NCI-H748 (cell line): ENCODE measurements around the gene RNF157.

Source experiments
- DNase-seq: peaks from one replicate; lab custom pipeline; 2025; ENCODE audit not compliant: unreplicated experiment; lab: John Stamatoyannopoulos, UW

The RNF157 gene

DNA sequence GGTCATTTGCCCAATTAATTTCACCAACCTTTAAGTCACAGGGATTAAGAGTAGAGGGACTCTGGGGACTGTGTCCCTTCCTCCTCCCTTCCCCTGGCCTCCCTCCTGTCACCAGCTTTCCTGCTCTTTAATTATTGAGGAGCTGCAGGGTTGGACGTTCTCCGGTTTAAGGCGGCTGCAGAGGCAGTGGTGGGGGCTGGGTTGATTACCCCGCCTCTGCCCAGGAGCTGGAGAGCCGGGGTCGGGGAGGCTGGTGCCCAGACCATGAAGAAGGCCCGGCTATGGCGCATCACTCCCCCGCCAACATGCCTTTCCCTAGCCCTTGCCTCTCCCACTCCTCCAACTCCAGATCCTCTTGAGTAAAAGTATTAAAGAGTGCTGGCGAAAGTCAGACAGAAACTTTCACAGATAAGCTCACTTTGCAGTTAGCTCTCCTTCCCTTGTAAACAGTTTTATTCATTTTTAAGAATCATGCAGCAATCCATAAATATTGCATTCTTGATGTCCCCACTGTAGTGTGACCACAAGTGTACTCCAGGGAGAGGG is 98.2 kb downstream of the RNF157 start:
- DNase-seq = no peak

DNA sequence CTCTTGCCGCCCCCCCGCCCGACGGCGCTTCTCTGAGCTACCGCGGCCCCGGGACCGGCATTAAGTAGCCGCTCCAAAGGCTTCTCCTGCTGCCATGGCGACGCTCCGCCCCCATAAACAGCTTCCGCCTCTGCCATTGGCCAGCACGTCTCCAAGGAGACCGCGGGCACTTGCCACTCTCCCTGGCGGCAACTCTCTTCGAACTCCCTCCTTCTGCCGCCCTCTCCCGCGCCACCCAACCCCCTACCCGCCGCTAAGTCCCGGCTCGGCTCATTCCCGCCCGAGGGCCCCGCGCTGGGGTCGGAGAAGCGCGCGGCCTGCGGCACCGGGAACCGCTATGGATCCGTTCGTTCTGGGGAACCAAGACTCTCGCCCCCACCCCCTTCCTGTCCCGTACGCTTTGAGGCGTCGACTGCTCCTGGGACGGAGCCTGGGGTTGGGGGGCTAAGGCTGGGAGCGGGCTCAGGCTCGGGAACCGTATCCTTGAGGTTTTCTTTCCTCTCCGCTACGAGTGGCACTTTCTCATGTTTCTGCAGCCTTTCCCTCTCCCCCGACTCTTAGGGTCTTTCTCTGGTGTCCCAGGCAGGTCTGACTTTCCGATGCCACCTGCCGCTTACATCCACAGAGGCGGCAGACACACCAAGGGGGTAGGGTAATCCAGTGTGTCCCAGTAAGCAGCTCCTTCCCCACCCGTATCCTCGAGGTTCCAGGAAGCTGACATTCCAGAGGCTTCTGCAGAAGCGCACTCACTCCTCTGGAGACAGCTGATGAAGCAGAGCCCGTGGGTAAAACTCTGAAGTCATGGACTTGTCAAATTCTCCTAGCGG is 98.9 kb downstream of the RNF157 start, which contains the start of gene FOXJ1:
FOXJ1 (minus strand) TSS at position 34 of the 827 bp plus-strand sequence. CDS start 850 bp downstream, outside the sequence.
- DNase-seq = peak; percentile 94

DNA sequence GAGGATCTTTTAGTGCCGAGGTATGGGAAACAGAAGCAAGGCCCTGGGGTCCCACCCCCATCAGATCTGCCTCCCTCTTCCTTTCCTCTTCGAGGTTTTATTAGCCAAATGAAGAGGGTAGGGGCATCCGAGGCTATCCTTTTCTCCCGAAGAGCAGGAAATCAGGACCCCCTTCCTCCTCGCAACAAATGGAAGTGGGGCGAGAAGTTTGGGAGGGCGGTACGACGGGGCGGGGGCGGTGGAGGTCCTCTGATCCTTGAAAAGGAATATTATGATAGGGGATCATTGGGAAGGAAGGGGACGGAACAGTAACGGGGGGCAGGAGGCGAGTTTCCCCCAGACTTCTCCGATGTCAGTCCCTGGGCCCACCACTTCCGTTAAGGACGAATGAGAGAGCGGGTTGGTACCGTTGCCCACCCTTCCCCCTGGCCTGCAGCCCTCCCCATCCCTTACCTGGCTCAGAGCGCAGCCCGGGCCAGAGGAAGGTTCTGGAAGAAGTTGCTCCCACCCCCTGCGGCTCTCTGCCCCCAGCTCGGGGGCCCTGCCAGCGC is 99.6 kb downstream of the RNF157 start:
- no peak for DNase-seq

DNA sequence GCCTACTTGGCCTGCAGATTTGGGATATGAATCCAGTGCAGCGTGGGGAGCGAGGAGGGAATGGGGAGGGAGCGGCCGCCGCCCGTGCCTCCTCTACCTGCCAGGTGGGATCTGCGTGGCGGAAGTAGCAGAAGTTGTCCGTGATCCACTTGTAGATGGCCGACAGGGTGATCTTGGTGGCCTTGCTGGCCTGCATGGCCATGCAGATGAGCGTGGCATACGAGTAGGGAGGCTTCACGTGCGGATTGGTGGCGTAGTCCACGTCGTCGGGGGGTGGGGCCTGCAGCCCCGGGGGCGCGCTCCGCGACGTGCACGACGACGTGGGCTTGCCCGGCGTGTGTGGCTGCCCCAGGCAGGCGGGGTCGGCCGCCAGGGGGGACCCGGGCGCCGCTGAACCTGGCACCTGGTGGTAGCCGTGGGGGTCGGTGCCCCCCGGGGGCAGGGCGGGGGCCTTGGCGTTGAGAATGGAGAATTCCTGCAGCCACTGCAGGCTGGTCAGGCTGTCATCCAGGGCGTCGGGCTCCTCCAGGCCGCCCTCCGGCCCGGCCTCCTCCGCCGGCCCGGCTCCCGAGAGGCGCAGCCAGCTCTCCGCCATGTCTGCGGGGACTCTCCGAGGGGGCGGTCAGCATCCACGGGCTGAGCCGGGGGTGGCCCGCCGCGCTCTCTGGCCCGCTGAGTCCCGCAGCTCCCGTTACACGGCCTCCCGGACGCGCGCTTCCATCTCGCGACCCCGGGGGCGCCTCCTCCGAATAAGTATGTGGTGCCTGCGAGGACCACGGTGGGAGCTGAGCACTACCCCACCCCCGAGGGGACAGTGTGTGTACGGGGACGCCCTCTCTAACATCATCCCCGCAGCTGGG is 100.3 kb downstream of the RNF157 start:
- no peak for DNase-seq

DNA sequence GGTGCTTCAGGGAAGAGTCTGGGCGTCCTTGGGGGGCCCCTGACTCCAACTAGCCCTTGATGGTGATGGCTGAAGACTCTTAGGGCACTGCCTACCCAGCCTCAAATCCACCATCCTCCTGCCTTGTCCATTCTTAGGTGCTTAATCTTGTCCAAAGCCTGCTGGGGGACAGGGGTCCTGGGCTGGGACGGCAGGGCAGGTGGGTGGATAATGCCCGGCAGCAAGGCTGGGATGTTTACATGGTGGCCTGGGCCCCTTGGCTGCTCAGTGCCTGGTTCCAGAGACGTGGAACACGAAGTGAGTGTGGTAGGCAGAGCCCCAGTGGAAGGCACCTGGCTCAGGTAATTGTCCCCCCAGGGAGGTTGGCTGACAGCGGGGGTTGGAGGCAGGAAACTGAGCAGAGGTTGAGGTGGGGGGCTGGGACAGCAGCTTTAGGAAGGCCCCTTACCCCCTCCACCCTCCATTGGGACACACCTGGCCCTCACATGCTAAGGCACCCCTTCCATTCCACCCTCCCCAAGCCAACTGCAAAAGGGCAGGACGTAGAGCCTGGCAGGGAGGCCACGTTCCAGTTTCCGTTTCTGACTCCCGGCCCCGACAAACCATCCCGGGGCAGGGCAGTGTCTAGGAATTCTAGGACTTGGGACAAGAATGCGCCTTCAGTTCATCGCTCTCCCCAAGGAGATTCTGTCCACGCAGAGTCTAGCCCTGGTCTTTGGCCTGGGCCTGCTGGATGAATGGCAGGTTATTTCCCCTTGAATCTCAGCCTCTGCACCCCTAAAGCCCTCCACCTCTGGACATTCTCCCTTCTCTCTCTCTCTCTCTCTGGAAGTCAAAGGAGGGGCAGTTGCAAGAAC is 101.2 kb downstream of the RNF157 start:
- no peak for DNase-seq

DNA sequence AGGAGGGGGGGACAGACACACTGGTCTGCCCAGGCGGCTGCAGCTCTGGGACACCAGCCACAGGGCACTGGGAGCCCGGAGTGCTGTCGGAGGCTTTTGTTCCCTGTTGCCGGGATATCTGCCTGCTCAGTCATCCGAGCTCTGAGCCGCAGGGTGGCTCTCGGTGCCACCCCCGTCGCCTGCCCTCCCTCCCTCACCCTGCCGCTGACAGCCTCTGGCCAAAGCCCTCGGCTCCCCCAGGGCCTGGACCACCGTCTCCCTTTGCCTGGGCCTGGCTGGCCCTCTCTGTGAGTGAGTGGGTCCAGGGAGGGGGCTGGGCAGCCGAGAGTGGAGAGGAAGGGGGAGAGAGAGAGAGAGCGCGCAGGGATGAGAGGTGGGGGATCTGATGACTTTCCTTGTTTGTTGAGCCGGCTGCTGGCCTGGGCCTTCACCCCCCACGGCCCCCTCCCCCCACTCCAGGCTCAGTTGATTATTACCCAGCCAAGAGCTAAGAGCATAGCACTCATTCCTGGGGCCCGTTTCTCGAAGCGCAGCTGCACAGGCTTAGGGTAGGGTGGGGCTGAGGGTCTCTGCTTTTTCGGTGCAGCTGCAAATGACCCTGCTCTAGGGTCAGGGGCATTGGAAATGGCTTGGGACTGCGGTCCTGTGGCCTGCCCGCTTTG is 101.9 kb downstream of the RNF157 start:
- DNase-seq = peak; percentile 17

DNA sequence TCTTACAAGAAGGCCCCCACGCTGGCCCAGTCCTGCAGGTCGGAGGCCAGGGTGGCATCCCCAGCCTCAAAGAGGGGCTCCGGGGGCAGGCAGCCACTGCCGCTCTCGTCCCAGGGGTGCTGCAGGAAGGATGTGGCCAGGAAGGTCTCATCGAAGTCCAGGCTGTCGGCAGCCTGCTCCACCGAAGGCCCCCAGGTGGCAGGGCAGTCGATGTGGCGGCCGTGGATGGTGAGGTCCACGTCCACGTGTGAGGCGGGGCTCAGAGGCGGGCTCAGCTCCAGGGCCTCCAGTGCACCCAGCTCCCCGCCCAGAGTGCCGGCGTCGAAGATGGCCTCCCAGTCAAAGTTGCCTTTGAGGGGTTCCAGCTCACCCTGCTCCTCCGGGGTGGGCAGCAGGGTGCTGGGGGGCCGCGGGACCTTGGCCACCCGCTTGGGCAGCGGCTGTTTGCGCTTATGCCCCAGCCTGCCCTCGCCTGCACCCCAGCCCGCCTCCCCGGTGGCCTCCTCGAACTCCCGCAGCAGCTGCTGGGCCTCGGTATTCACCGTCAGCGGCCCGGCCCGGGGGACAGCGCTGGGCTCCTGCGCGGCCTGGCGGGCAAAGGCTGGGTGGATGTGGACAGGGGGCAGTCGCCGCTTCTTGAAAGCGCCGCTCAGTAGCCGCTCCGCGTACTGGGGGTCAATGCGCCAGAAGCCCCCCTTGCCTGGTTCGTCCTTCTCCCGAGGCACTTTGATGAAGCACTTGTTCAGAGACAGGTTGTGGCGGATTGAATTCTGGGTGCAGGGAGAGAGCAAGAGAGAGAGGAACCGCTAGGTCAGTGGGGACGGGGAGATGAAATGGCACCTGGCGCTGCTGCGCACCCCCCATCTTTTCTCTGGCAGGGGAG is 102.7 kb downstream of the RNF157 start:
- DNase-seq = no peak

DNA sequence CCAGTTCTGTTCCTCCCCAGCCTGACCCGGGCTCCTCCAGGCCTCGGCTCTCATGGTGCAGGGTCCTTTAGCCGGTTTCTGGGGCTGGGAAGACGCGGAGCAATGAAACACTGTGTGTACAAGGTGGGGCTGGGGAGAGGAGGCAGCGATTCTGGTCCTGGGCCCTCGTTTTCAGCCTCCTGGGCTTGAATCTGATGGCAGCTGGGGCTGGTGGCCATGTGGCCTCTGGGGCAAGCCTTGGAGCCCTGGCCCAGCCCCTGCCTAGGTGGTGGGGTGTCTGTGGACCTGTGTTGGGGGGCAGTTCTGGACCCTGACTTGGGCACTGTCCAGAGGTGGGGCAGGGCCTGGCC is 103.3 kb downstream of the RNF157 start:
- no peak for DNase-seq

DNA sequence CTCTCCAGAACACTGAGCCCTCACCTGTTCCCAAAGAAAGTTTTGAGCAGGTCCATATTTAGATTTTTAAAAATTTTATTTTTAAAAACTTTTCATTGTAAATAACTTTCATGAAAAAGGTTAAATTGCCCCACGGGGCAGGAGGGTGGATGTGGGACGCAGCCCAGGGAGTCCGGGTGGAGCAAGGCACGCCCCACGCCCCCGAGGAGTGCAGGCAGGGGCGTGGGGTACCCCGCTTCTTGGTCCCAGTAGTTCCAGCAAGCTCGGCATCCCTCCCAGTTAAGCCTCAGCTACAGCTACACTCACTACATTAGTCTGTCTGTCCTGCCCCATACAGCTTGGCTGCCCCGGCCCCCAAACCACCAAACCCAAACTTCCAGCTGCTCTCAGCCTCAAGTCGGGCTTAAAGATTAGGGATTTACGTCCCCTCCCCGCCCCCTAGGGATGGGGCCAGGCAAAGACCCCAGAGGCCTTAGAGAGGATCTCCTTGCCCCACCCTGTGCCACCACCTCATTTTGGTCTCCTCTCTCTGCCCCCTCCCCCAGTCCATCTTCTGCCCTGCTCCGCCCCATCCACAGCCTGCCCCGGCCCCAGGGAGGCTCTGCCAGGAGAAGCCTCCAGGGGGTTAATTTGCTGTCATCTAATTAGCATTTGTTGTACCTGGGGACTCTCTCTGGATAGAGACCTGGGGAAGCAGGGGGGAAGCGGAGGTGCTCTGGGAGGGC is 103.9 kb downstream of the RNF157 start:
- no peak for DNase-seq

DNA sequence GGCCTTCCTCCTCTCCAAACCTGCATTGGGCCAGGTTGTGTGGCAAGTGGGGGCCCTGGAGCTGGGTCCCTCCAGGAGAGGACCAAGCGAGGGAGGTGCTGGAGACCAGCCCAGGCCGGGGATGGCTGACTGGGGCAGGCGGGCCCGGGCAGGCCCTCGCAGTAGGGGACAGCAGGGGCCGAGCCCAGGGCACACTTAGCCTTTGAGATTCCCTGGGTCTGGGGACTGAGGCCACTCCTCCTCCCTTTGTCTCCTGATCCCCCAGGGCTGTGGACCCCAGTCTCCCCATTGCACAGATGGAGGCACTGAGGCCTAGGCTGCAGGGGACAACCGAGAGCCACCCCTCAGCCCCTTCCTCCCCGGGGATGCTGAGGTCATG is 104.5 kb downstream of the RNF157 start:
- no peak for DNase-seq

DNA sequence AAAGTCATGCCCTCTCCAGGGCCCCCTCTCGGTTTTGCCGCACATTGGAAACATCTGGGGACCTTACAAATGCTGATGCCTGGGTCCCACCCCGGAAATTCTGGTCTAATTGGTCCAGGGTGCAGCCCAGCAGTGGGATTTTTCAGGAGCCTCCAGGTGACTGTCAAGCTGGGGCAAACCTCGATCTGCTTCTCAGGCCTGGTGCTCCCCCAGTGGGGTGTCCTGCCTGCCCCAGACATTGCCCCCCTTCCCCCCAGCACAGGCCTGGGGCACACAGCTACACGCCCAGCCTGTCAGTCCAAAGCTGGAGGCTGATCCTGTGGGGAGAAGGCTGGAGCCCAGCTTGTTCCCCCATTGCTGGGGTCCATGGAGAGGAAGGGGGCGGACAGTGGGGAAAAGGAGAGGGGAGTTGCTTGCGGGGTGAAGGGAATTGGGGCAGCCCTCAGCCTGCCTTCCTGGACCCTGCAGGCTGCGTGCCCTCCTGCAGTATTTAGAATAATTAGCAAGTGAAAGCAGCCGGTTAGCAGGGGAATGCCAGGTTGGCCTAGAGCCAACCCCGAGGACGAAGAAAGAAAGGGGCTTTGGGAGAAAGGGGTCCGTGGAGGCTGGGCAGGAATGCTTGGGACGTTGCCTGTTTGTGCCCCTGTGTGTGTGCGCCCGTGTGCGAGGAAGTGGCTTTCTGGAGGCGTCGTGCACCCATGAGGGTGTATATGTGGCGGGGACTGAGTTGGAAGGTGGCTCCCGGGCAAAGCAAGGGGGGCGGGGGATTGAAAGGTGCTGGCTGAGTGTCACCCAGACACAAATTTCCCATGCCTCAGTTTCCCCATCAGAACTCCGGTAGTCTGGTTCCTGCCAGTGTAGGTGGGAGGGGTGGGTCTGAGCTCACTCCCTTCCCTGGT is 105.1 kb downstream of the RNF157 start:
- DNase-seq = no peak

DNA sequence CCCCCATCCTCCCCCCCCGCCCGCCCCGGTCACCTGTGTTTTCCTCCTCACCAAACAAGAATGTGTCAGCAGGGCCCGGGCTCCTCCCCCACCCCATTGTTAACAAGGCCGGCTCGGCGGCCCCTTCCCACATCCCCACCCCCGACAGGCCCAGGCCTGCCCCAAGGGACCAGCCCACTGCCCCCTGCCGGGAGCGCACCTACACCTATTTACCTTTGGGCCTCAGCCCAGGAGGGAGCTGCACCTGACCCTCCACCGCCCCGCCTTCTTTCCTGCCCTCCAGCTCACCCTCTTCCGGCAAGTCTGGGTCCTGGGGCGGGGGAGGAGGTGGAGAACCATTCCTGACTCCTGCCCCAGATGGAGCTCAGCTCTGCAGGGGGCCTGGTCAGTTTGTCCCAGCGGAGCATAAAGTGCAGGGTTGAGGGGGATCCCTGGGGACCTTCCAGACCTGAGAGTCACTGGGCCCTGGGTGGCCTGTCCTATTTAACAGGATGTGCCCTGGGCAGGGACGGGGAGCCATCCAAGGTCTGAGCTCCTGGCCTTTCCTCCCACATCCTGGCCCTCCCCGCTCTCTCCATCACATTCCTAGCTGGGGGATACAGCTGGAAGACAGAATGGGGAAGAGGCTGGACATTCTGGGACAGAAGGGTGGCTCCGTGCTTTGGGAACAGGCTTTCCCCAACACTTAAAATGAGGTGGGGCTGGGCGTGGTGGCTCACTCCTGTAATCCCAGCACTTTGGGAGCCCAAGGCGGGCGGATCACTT is 107.5 kb downstream of the RNF157 start:
- DNase-seq = peak; percentile 89

DNA sequence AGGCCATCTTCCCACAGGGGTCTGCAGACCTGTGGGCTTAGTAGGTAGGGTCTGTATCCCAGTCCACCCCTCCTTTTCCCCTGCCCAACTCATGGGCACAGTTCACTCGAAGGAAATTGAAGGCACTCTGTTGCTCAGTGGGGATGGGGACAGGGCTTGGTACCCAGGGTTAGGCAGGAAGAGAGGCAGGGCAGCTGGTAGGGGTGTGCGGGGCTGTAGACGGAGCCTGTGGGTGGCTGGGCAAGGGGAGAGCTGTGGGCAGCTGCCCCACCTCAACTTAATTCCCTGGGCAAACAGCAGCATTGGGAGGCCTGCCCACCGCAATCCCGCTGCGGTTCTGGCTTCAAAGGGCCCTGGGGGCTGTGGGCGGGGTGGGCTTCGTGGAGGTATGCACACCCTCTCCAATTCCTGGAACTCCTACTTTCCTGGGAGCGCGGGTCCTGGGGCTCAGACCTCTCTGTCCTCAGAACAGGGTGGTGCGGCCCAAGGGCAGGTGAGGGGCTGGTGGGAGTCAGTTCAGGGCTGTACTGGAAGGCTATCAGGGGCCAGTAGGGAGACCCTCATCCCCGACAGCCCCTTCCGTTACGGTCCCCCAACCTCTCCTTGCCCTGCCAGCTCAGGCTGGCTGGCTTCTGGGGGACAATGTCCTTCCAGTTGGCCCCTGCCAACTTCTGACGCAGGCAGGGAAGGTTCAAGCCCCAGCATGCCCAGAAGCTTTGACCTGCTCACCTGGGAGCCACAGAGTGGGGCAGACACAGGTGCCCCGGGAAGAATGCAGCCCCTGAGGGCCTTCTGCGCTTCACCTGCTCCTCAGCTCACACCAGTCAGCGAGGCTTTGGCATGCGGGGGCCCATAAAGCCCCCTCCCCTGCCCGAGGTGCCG is 108.4 kb downstream of the RNF157 start:
- peak; percentile 86 for DNase-seq

DNA sequence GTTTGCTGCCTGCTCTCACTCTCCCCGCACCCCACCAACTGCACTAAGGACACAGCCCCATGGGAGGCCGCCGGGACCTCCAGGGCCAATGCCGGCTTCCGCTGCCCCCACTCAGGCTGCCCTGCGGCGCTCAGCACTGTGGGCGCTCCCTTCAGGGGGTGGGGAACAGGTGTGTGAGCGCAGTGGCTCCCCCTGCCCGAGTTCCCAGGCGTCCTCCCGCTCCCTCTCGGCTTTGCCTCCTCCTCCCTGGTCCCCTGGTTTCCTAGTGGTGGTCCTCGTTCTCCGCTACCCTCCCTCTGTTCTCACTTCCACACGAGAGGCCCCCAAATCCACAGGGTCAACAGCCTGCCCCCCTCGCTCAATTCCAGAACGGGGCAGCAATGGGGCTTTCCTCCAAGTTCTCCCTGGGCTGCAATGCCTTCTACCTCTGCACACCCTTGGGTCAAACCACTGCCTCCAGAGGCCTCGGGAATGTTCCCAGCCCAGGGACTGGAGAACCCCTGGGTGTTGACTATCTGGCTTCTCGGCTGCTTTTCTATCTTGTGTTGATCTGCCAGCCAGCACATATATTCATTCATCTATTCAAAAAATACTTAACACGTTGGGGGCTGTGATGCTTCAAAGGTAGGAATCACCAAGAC is 109.1 kb downstream of the RNF157 start:
- DNase-seq = no peak

DNA sequence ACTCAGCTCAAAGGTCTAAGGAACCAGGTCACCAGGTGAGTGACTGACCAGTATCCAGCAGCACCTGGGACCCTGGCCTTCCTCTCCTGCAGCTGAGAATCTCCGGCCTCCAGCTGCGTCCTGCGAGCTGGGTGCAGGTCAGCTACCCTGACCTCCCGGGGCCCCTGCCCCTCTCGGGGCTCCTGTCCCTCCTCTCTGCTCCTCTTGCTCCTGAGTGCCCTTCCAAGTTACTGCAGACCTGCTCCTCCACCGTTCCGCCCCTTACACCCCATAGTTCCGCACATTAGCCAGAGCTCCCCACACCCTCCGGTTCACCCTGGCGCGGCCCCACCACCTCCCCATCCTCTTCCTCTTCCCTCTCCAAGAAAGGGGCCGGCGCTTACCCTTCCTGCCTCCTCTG is 109.8 kb downstream of the RNF157 start:
- no peak for DNase-seq
